ENCODE results near the gene ITGAL. TPM values are rescaled to one million over a fixed set of nuclear protein-coding genes. Genes with fewer than 3 reads are reported as not detected.

Gene ITGAL
- total RNA-seq, 1 experiment from 2014 or later: not detected

DNA sequence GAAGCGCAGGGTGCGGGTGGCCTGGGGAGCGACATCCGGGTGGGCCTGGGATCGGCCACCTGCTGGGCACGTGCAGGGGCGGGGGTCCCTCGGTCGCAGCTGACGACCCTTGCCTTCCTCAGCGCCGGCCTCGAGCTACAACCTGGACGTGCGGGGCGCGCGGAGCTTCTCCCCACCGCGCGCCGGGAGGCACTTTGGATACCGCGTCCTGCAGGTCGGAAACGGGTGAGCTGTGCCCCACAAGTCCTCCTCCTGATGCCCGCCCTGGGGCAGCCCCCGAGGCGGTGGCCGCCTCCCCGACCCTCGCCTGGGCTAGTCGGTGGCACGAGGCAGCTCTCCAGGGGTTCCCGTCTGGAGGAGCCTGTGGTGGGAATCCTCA lies 1.5 kb downstream of the ITGAL start:
- H3K14ac ChIP-seq (ENCODE audit: insufficient read depth, low read length): no peak overlapping the region
- no peak overlapping the region for H3K56ac ChIP-seq (ENCODE audit: insufficient read length, low read depth, low read length)
- Mint-ChIP-seq H3K4me3 (no peak overlapping the region), H3K27ac (no peak overlapping the region), H3K36me3 (ENCODE audit: insufficient read depth in 1 of 3, low read depth in 3 of 3) (no peaks in the 10 kb centered on the region), H3K9me3 (no peaks in the 10 kb centered on the region), H3K27me3 (ENCODE audit: low read depth) (peaks cover 17% of the 10 kb centered on the region), H3K4me1 (no peaks in the 10 kb centered on the region)
- no peak overlapping the region for H2BK12ac ChIP-seq (ENCODE audit: insufficient read length, low read depth, low read length)
- TF ChIP-seq, protein P1, sequence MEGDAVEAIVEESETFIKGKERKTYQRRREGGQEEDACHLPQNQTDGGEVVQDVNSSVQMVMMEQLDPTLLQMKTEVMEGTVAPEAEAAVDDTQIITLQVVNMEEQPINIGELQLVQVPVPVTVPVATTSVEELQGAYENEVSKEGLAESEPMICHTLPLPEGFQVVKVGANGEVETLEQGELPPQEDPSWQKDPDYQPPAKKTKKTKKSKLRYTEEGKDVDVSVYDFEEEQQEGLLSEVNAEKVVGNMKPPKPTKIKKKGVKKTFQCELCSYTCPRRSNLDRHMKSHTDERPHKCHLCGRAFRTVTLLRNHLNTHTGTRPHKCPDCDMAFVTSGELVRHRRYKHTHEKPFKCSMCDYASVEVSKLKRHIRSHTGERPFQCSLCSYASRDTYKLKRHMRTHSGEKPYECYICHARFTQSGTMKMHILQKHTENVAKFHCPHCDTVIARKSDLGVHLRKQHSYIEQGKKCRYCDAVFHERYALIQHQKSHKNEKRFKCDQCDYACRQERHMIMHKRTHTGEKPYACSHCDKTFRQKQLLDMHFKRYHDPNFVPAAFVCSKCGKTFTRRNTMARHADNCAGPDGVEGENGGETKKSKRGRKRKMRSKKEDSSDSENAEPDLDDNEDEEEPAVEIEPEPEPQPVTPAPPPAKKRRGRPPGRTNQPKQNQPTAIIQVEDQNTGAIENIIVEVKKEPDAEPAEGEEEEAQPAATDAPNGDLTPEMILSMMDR (conservative IDR thresholded peaks at IDR 0.05): no peak
- DNase-seq: no peak
- no peak overlapping the region for H3K4me2 ChIP-seq (ENCODE audit: insufficient read depth, insufficient read length, low read length)
- H3K79me2 ChIP-seq (ENCODE audit: insufficient read depth, low read length): no peaks in the 10 kb centered on the region
- no peak overlapping the region for H3K23ac ChIP-seq (ENCODE audit: insufficient read length, low read depth, low read length)
- no peaks in the 10 kb centered on the region for H3K23me2 ChIP-seq (ENCODE audit: insufficient read length, low read depth, low read length, poor library complexity, severe bottlenecking)
- H3K4ac ChIP-seq (ENCODE audit: low read depth, low read length): no peak overlapping the region
- no peak overlapping the region for H2BK20ac ChIP-seq (ENCODE audit: low read depth, low read length, poor library complexity, severe bottlenecking)
- no peak overlapping the region for H4K91ac ChIP-seq (ENCODE audit: insufficient read length, low read depth, low read length)
- H2BK15ac ChIP-seq (ENCODE audit: low read depth, low read length): no peak overlapping the region
- no peaks in the 10 kb centered on the region for H3K4me1 ChIP-seq (ENCODE audit: insufficient read depth, low read length)
- H4K5ac ChIP-seq (ENCODE audit: insufficient read length, low read depth, low read length): no peak overlapping the region
- no CpG with 5 or more reads among the region's 35 CpGs for WGBS (ENCODE audit: extremely low coverage, insufficient read length, low lambda C conversion rate)
- H3K18ac ChIP-seq (ENCODE audit: insufficient read length, low read depth, low read length): no peak overlapping the region
- H2BK5ac ChIP-seq (ENCODE audit: insufficient read length, low read length): no peak overlapping the region
- H2AFZ ChIP-seq (ENCODE audit: low read length): no peak overlapping the region
- no peaks in the 10 kb centered on the region for H3K79me1 ChIP-seq (ENCODE audit: insufficient read depth, low read depth, low read length, poor library complexity, severe bottlenecking)
- no peaks in the 10 kb centered on the region for H3K27me3 ChIP-seq (ENCODE audit: insufficient read depth, low read length)
- H3K27ac ChIP-seq (ENCODE audit: insufficient read length, low read depth, low read length): no peak overlapping the region
- H3K9me3 ChIP-seq (ENCODE audit: control insufficient read depth, low read depth, low read length): no peaks in the 10 kb centered on the region
- H3K9ac ChIP-seq (ENCODE audit: extremely low read depth, insufficient read length, low read length): no peak overlapping the region
- no peak overlapping the region for H4K8ac ChIP-seq (replicated peaks; ENCODE audit: insufficient read length, low read depth, low read length)
- no peaks in the 10 kb centered on the region for H4K20me1 ChIP-seq (ENCODE audit: control insufficient read depth, insufficient read depth, insufficient read length)
- no peak overlapping the region for H2AK5ac ChIP-seq (ENCODE audit: insufficient read length, low read length)
- no peak overlapping the region for H2BK120ac ChIP-seq (ENCODE audit: low read depth, low read length, poor library complexity, severe bottlenecking)
- H3T11ph ChIP-seq (ENCODE audit: low read length): no peak overlapping the region

Data from H9 (cell line).